Fibroblast of upper back skin (primary cell): ENCODE measurements around the gene SDS.

Experiments
- DNase-seq: peaks from one replicate; pipeline ENCODE4 v3.0.0-alpha.2; 2013

SDS gene

GRCh38 chr12:113398346-113399290 is 5.1 kb downstream of the SDS start:
- DNase-seq = no peak

- no peak for DNase-seq
Observed at GRCh38 chr12:113397497-113398197, 6.0 kb downstream of the SDS start.

- no peak for DNase-seq
Observed at GRCh38 chr12:113396828-113397496, 6.7 kb downstream of the SDS start.

- no peak for DNase-seq
Observed at GRCh38 chr12:113396200-113396599, 7.5 kb downstream of the SDS start.

- no peak for DNase-seq
Observed at GRCh38 chr12:113395119-113395518, 8.6 kb downstream of the SDS start.

- no peak for DNase-seq
Observed at GRCh38 chr12:113393749-113394148, 9.9 kb downstream of the SDS start.

- peak; percentile 5 for DNase-seq
Observed at GRCh38 chr12:113392988-113393579, 10.6 kb downstream of the SDS start.

- DNase-seq = no peak
Observed at GRCh38 chr12:113392520-113392919, 11.2 kb downstream of the SDS start.

- DNase-seq = no peak
Observed at GRCh38 chr12:113391650-113392337, 11.9 kb downstream of the SDS start.

- DNase-seq = no peak
Observed at GRCh38 chr12:113391145-113391544, 12.5 kb downstream of the SDS start.

GRCh38 chr12:113390064-113391043 is 13.3 kb downstream of the SDS start:
- no peak for DNase-seq

- no peak for DNase-seq
Observed at GRCh38 chr12:113388351-113388750, 15.3 kb downstream of the SDS start.

GRCh38 chr12:113387631-113388030 is 16.1 kb downstream of the SDS start:
- no peak for DNase-seq

GRCh38 chr12:113386866-113387566 is 16.7 kb downstream of the SDS start:
- DNase-seq = no peak

- no peak for DNase-seq
Observed at GRCh38 chr12:113385282-113385882, 18.3 kb downstream of the SDS start.

- no peak for DNase-seq
Observed at GRCh38 chr12:113384778-113385177, 18.9 kb downstream of the SDS start.

GRCh38 chr12:113382206-113382605 is 21.5 kb downstream of the SDS start:
- no peak for DNase-seq

- no peak for DNase-seq
Observed at GRCh38 chr12:113381220-113381619, 22.5 kb downstream of the SDS start.

- DNase-seq = no peak
Observed at GRCh38 chr12:113378291-113378690, 25.4 kb downstream of the SDS start.

GRCh38 chr12:113374823-113375428 is 28.8 kb downstream of the SDS start:
- no peak for DNase-seq
